ENCODE measurements around the gene HHIPL1. TPM values are rescaled to one million over a fixed set of nuclear protein-coding genes. Genes with fewer than 3 reads are reported as not detected.

Gene HHIPL1
- total RNA-seq, 1 donor from 2014 or later: 1.1 TPM

GRCh38 chr14:99674064-99674650 is 29.2 kb downstream of the HHIPL1 start:
- Histone ChIP-seq H3K4me3 (ENCODE audit: low read depth, low read length) (no peak overlapping the region), H3K36me3 (ENCODE audit: control insufficient read depth, insufficient read depth, low read length) (no peaks in the 10 kb centered on the region), H3K27me3 (ENCODE audit: control insufficient read depth, insufficient read depth, low read length) (peaks cover 28% of the 10 kb centered on the region)
- TF ChIP-seq CTCF (IDR thresholded peaks at IDR 0.05; ENCODE audit: insufficient read depth, low read length, poor library complexity, severe bottlenecking): no peak
- DNase-seq (ENCODE audit: low read depth): no peak

DNA sequence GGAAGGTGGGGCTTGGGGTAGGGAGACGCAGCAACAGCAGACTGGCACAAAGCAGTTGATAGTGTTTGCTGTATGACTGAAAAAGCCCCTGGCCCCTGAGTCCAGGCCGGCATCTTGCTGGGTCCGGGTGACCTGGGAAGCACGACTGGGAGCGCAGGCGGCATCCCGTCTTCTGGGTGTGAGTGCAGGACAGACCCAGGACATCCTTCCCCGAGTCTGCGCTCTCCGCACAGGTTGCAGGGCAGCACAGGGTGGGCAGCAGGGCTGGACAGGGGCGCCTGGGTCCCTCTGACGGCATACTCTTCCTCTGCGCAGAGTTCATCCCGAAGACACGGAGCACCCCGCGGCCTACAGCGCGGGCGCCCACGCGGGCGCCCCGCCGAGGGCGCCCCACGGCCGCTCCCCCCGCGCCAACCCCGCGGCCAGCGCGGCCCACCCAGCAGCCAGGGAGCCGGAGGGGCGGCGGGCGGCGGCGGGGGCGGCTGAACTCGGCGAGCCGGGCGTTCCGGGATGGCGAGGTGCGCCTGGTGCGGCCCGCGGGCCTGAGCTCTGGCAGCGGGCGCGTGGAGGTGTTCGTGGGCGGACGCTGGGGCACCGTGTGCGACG is 29.9 kb downstream of the HHIPL1 start:
- H3K4me3 ChIP-seq (ENCODE audit: low read depth, low read length): no peak overlapping the region
- no peak for TF ChIP-seq CTCF (IDR thresholded peaks at IDR 0.05; ENCODE audit: insufficient read depth, low read length, poor library complexity, severe bottlenecking)
- DNase-seq (ENCODE audit: low read depth): no peak
- peaks cover 28% of the 10 kb centered on the region for H3K27me3 ChIP-seq (ENCODE audit: control insufficient read depth, insufficient read depth, low read length)
- no peaks in the 10 kb centered on the region for H3K36me3 ChIP-seq (ENCODE audit: control insufficient read depth, insufficient read depth, low read length)

- no peak for TF ChIP-seq CTCF (IDR thresholded peaks at IDR 0.05; ENCODE audit: insufficient read depth, low read length, poor library complexity, severe bottlenecking)
- Histone ChIP-seq H3K4me3 (ENCODE audit: low read depth, low read length) (no peak overlapping the region), H3K27me3 (ENCODE audit: control insufficient read depth, insufficient read depth, low read length) (peaks cover 28% of the 10 kb centered on the region), H3K36me3 (ENCODE audit: control insufficient read depth, insufficient read depth, low read length) (no peaks in the 10 kb centered on the region)
- DNase-seq (ENCODE audit: low read depth): no peak
Measured at GRCh38 chr14:99675382-99675835, 30.5 kb downstream of the HHIPL1 start.

DNA sequence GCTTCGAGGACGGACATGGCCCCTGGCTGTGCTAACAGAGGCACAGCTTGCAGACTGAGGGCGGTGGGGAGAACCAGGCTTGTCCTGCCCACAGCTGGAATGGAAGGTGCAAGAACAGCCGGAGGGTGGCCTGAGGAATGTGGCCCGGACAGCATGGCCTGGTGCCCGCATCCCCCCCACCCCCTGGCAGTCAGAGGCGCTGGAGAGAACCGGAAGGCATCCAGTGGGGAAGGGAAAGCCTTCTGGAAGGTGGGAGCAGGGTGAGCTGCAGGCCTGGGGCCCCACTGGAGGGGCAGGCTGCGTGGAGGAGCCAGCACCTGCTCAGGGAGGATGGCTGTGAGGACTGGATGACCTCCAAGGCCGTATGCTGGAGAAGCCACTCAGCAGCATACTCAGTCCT is 31.0 kb downstream of the HHIPL1 start:
- peaks cover 28% of the 10 kb centered on the region for H3K27me3 ChIP-seq (ENCODE audit: control insufficient read depth, insufficient read depth, low read length)
- no peaks in the 10 kb centered on the region for H3K36me3 ChIP-seq (ENCODE audit: control insufficient read depth, insufficient read depth, low read length)
- no peak for TF ChIP-seq CTCF (IDR thresholded peaks at IDR 0.05; ENCODE audit: insufficient read depth, low read length, poor library complexity, severe bottlenecking)
- no peak overlapping the region for H3K4me3 ChIP-seq (ENCODE audit: low read depth, low read length)
- no peak for DNase-seq (ENCODE audit: low read depth)

- no peak for TF ChIP-seq CTCF (IDR thresholded peaks at IDR 0.05; ENCODE audit: insufficient read depth, low read length, poor library complexity, severe bottlenecking)
- no peak for DNase-seq (ENCODE audit: low read depth)
- H3K4me3 ChIP-seq (ENCODE audit: low read depth, low read length): no peak overlapping the region
Measured at GRCh38 chr14:99676657-99677056, 31.7 kb downstream of the HHIPL1 start.

More at GRCh38 chr14:99676657-99677056, 31.7 kb downstream of the HHIPL1 start:
- no peaks in the 10 kb centered on the region for H3K36me3 ChIP-seq (ENCODE audit: control insufficient read depth, insufficient read depth, low read length)
- H3K27me3 ChIP-seq (ENCODE audit: control insufficient read depth, insufficient read depth, low read length): peaks cover 33% of the 10 kb centered on the region

Data from kidney epithelial cell (primary cell).